Epithelial cell of proximal tubule (primary cell): ENCODE results near the gene ANAPC5. TPM values are rescaled to one million over a fixed set of nuclear protein-coding genes. Genes with fewer than 3 reads are reported as not detected.
A peak's percentile ranks its signal among the peaks of the same experiment; 100 is the strongest.
"Not testable (repeated sequence)": the region's sequence is repeated elsewhere in the genome, so short reads cannot be mapped to it uniquely, and the experiment has no call there.

ENCODE experiments used
- DNase-seq: peaks from one replicate; pipeline ENCODE4 v3.0.0-alpha.2; 2011; ENCODE audit warnings: low read depth
- H3K4me3 ChIP-seq: 2 replicates; pipeline ENCODE4 v1.5.1; 2011; ENCODE audit warnings: low read depth, mild to moderate bottlenecking, low read length
- CTCF ChIP-seq: conservative IDR thresholded peaks from 2 replicates; pipeline ENCODE4 v1.5.1; 2012; ENCODE audit warnings: low read depth, mild to moderate bottlenecking, low read length
- total RNA-seq: library from RNA; depleted of rRNA; stranded (reverse); fragments of >200 nt; gene quantifications from 2 replicates; pipeline ENCODE4 v1.2.3, GENCODE V29; 2015

The ANAPC5 gene
- total RNA-seq, 1 donor from 2014 or later, result 79.7 TPM

DNA sequence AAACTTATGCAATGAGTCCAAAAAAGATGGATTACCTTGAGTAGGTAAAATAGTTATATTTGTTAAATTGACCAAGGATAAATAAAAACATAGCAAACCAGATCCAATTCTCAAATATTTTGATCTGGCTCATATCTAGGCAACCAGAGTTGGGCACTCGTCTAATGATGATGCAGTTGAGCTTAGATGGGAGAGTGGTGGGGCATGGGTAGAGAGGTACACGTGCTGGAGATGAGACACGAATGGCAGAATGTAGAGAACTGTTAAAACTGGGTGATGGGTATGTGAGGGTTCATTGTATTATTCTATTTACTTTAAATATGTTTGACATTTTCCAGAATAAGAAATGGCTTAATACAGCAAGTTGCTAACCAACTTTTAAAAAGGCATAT lies 40.1 kb upstream of the ANAPC5 start:
- DNase-seq, result no peak
- TF ChIP-seq CTCF, result no peak
- no peak overlapping the region for H3K4me3 ChIP-seq

DNA sequence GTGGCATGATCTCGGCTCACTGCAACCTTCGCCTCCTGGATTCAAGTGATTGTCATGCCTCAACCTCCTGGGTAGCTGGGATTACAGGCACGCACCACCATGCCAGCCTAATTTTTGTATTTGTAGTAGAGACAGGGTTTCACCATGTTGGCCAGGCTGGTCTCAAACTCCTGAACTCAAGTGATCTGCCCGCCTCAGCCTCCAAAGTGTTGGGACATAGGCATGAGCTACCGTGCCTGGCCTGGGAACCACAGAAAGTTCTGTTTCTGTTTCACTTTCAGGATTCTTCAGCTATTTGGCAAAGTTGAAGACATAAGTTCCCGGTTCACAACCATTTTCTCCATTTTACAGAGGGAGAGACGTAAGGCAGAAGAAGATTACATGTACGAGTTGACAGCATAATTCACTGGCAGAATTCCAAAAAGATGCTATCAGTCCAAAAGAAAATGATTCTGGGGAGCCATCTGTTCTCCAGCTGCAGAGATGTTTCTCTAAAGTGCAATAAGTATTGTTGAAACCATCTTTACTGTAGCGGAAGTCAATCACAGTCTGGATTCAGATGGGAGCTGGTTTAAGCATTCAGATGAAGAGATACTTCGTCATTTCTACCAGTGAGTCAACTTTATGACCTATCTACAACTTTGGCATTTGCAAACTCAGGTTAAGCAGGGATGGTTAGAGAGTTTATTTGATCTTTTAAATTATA lies 39.6 kb upstream of the ANAPC5 start:
- no peak overlapping the region for H3K4me3 ChIP-seq
- DNase-seq, result no peak
- no peak for TF ChIP-seq CTCF

DNA sequence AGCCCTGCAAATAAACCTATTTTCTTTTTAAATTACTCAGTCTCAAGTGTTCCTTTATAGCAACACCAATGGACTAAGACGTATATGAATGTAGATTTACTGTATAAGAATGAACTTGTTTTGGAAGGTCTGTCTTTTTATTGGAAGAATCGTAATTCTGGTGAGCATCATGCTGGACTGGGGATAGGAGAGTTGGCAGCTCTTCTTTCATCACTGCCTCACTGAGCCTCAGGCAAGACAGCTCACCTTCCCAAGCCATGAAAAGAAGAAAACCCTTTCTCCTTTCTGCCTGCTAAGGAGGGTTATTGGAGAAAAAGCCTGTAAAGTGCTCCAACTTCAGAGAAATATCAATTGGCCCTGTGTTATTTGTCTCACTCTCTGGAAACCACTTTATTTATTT lies 38.6 kb upstream of the ANAPC5 start:
- H3K4me3 ChIP-seq, result no peak overlapping the region
- DNase-seq, result no peak
- no peak for TF ChIP-seq CTCF

DNA sequence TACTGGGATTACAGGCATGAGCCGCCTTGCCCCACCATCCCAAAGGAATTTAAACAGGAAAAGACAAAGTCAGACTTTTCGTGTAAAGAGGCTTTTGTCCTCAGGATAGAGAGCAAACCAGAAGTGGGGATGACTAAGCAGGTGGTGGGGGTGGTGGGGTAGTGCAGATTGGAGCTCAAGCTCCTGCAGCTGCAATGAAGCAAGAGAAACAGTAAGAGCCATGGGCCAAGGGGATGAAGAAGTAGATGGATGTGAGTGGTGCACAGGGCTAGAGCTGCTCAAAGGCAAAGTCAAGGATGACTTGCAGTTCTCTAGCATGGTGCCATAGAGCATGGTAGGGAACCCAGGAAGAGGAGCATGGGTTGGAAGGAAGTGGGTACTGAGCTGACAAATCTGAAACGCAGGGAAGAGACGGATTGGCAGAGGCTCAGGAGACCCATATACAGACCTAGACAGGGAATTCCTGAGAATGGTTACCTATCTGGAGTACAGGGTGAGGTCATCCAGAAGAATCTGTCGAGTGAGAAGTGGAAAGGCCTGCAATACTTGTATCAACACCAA lies 36.3 kb upstream of the ANAPC5 start:
- no peak for TF ChIP-seq CTCF
- no peak overlapping the region for H3K4me3 ChIP-seq
- no peak for DNase-seq

- not testable (repeated sequence) for H3K4me3 ChIP-seq, DNase-seq
These were observed 32.7 kb upstream of the ANAPC5 start for GRCh38 chr12:121384891-121385290.

- TF ChIP-seq CTCF, result peak; percentile 31
- DNase-seq, result no peak
These were observed 31.4 kb upstream of the ANAPC5 start for GRCh38 chr12:121383601-121384021.

DNA sequence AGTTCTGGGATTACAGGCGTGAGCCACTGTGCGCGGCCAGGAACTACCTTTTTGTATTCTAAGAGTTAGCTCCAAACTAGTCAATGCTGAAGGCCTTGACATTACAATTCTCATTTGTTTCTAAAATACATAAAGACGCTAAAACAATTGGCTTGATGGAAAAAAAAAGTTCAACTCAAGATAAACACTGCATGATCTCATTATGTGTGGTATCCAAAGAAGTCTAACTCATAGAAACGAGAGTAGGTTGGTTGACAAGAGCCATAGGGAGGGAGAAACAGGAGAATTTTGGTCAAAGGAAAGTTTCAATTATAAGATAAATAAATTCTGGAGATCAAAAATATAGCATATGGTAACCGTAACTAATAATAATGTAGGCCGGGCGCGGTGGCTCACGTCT lies 27.7 kb upstream of the ANAPC5 start:
- H3K4me3 ChIP-seq, result no peak overlapping the region
- TF ChIP-seq CTCF, result no peak
- no peak for DNase-seq

More at GRCh38 chr12:121383601-121384021, 31.4 kb upstream of the ANAPC5 start:
- no peak overlapping the region for H3K4me3 ChIP-seq
